ENCODE measurements around the gene NTRK3. TPM values are rescaled to one million over a fixed set of nuclear protein-coding genes. Genes with fewer than 3 reads are reported as not detected.

Gene NTRK3
- total RNA-seq, 4 donors from 2014 or later, result 0.09 to 2.7 (median 0.62) TPM

- H3K9me3 ChIP-seq, result no peaks in the 10 kb centered on the region
- no peaks in the 10 kb centered on the region for H3K36me3 ChIP-seq
- TF ChIP-seq POLR2A (IDR thresholded peaks at IDR 0.05) (no peak), CTCF (IDR thresholded peaks at IDR 0.05) (no peak)
- 27 to 29% methylated on average over 6 of the region's 6 CpGs for WGBS, 2 donors
- H3K4me3 ChIP-seq, result no peak overlapping the region
- H3K27me3 ChIP-seq, result peaks cover 0 to 56% (median 0%) of the 10 kb centered on the region in 4 donors
- H3K4me1 ChIP-seq, result peaks cover 0 to 4% (median 0%) of the 10 kb centered on the region in 3 donors
- intact Hi-C loops (cut with DNase I), result no loop called here
- DNase-seq, result no peak
- no peak overlapping the region for H3K27ac ChIP-seq
These were observed 167.4 kb downstream of the NTRK3 start for GRCh38 chr15:88089024-88089620.

GRCh38 chr15:88083811-88084760 is 172.5 kb downstream of the NTRK3 start:
- intact Hi-C loops (cut with DNase I), result no loop called here
- WGBS, 2 donors, result 37 to 43% methylated on average over 7 to 9 of the region's 9 CpGs
- H3K27ac ChIP-seq, result no peak overlapping the region

GRCh38 chr15:88080616-88081015 is 175.9 kb downstream of the NTRK3 start:
- 65 to 72% methylated on average over 2 to 3 of the region's 3 CpGs for WGBS, 2 donors
- DNase-seq, result no peak
- intact Hi-C loops (cut with DNase I), result no loop called here
- H3K4me1 ChIP-seq, result peaks cover 0 to 11% (median 0%) of the 10 kb centered on the region in 3 donors
- no peaks in the 10 kb centered on the region for H3K9me3 ChIP-seq
- no peaks in the 10 kb centered on the region for H3K36me3 ChIP-seq
- no peak overlapping the region for H3K27ac ChIP-seq
- TF ChIP-seq POLR2A (IDR thresholded peaks at IDR 0.05) (no peak), CTCF (IDR thresholded peaks at IDR 0.05) (no peak)
- H3K4me3 ChIP-seq, result no peak overlapping the region
- peaks cover 0 to 9% (median 0%) of the 10 kb centered on the region in 4 donors for H3K27me3 ChIP-seq

More at GRCh38 chr15:88083811-88084760, 172.5 kb downstream of the NTRK3 start:
- TF ChIP-seq CTCF (IDR thresholded peaks at IDR 0.05) (no peak), POLR2A (IDR thresholded peaks at IDR 0.05) (no peak)
- Histone ChIP-seq H3K4me3 (no peak overlapping the region), H3K4me1 (peaks cover 0 to 11% (median 0%) of the 10 kb centered on the region in 3 donors), H3K27me3 (peaks cover 0 to 16% (median 0%) of the 10 kb centered on the region in 4 donors), H3K36me3 (no peaks in the 10 kb centered on the region), H3K9me3 (no peaks in the 10 kb centered on the region)
- no peak for DNase-seq

GRCh38 chr15:88077296-88078020 is 179.1 kb downstream of the NTRK3 start:
- no peak for DNase-seq
- Histone ChIP-seq H3K4me3 (no peak overlapping the region), H3K27ac (no peak overlapping the region), H3K4me1 (no peaks in the 10 kb centered on the region), H3K36me3 (no peaks in the 10 kb centered on the region), H3K9me3 (no peaks in the 10 kb centered on the region), H3K27me3 (no peaks in the 10 kb centered on the region)
- intact Hi-C loops (cut with DNase I), result no loop called here
- whole genome bisulfite sequencing, 2 donors, result 51 to 58% methylated on average over 9 to 10 of the region's 12 CpGs
- TF ChIP-seq POLR2A (IDR thresholded peaks at IDR 0.05), result no peak
- TF ChIP-seq CTCF (IDR thresholded peaks at IDR 0.05), result no peak
